Measurements from ENCODE around the gene DGCR8. TPM values are rescaled to one million over a fixed set of nuclear protein-coding genes. Genes with fewer than 3 reads are reported as not detected.

DGCR8 gene
- total RNA-seq, 2 experiments from 2014 or later, result 17.8 to 18.5 TPM

DNA sequence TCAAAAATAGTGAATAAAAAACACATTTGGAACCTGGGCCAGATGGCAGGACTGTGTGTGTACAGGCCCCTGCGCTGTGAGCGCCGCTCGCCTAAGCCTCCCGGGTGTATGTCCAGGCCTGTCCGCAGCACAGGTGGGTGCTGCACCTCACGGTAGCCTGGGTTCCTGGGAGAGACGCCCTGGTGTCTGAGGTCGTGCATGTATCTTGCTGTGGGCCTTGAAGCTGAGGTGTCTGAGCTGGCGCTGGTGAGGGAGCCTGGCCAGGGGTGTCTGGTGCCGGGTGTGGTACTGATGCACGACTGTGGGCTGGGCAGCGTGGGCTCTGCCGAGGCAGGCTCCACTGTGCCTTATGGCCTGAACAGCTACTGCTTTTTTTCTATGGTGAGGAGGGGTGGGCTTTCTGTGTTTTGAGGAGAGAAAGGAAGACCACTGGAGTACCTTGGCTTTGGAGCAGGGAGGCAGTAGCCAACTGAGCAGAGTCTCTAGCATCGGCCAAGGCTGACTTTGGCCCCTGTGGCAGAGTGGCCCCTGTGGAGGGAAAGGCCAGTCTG, 47.4 kb downstream of the DGCR8 start:
- H3K36me3 Mint-ChIP-seq (ENCODE audit: low read depth), result peaks cover 33% of the 10 kb centered on the region
- Histone ChIP-seq H3K27ac (ENCODE audit: low read depth in 1 of 2, low read length in 2 of 2) (peak overlapping the region in 1 of 2 donors; percentile 10), H3K9me3 (ENCODE audit: control insufficient read depth in 1 of 2, insufficient read depth in 1 of 2, low read length in 2 of 2) (no peaks in the 10 kb centered on the region), H3K4me3 (ENCODE audit: low read length) (no peak overlapping the region), H3K4me1 (ENCODE audit: insufficient read depth, low read length) (peaks cover 39% of the 10 kb centered on the region), H3K27me3 (ENCODE audit: control insufficient read depth in 1 of 2, insufficient read depth in 2 of 2, low read length in 2 of 2) (no peaks in the 10 kb centered on the region), H3K36me3 (ENCODE audit: insufficient read depth, low read length) (peaks cover 31% of the 10 kb centered on the region)
- peaks cover 8% of the 10 kb centered on the region for H3K4me1 Mint-ChIP-seq (ENCODE audit: low read depth)
- no peaks in the 10 kb centered on the region for H3K27me3 Mint-ChIP-seq
- intact Hi-C loops (cut with DNase I, micrococcal nuclease), result no loop called here
- no peaks in the 10 kb centered on the region for H3K9me3 Mint-ChIP-seq
- TF ChIP-seq, protein P1, sequence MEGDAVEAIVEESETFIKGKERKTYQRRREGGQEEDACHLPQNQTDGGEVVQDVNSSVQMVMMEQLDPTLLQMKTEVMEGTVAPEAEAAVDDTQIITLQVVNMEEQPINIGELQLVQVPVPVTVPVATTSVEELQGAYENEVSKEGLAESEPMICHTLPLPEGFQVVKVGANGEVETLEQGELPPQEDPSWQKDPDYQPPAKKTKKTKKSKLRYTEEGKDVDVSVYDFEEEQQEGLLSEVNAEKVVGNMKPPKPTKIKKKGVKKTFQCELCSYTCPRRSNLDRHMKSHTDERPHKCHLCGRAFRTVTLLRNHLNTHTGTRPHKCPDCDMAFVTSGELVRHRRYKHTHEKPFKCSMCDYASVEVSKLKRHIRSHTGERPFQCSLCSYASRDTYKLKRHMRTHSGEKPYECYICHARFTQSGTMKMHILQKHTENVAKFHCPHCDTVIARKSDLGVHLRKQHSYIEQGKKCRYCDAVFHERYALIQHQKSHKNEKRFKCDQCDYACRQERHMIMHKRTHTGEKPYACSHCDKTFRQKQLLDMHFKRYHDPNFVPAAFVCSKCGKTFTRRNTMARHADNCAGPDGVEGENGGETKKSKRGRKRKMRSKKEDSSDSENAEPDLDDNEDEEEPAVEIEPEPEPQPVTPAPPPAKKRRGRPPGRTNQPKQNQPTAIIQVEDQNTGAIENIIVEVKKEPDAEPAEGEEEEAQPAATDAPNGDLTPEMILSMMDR (IDR thresholded peaks at IDR 0.05), result no peak
- H3K27ac Mint-ChIP-seq, result peak overlapping the region; percentile 79
- POLR2A ChIA-PET, result no interaction called here
- ATAC-seq (ENCODE audit: poor library complexity) (no peak), DNase-seq (no peak)
- CTCF ChIA-PET, result no interaction called here
- H3K4me3 Mint-ChIP-seq, result no peak overlapping the region

GRCh38 chr22:20127869-20128618, 48.0 kb downstream of the DGCR8 start:
- peak overlapping the region; percentile 79 for H3K27ac Mint-ChIP-seq
- ATAC-seq (ENCODE audit: poor library complexity) (no peak), DNase-seq (no peak)
- Histone ChIP-seq H3K27ac (ENCODE audit: low read depth in 1 of 2, low read length in 2 of 2) (no peak overlapping the region), H3K36me3 (ENCODE audit: insufficient read depth, low read length) (peaks cover 30% of the 10 kb centered on the region), H3K27me3 (ENCODE audit: control insufficient read depth in 1 of 2, insufficient read depth in 2 of 2, low read length in 2 of 2) (no peaks in the 10 kb centered on the region), H3K4me1 (ENCODE audit: insufficient read depth, low read length) (peaks cover 41% of the 10 kb centered on the region), H3K4me3 (ENCODE audit: low read length) (no peak overlapping the region), H3K9me3 (ENCODE audit: control insufficient read depth in 1 of 2, insufficient read depth in 1 of 2, low read length in 2 of 2) (no peaks in the 10 kb centered on the region)
- H3K36me3 Mint-ChIP-seq (ENCODE audit: low read depth), result peaks cover 33% of the 10 kb centered on the region
- intact Hi-C loops (cut with DNase I, micrococcal nuclease), result loop anchor here in 1 of 2 experiments (2.0 kb wide), 1 partner anchor 47 kb away; the partner anchor contains the start of gene DGCR8
- H3K9me3 Mint-ChIP-seq, result no peaks in the 10 kb centered on the region
- ChIA-PET POLR2A (interaction anchor here (1.5 to 1.7 kb wide), 2 partner anchors 10 to 157 kb away, joined by 6 to 11 read pairs; partner anchors contain the start of gene TRMT2A), CTCF (interaction anchor here (1.5 to 2.8 kb wide), 3 partner anchors 10 to 157 kb away, joined by 3 to 22 read pairs (median 8); partner anchors contain the start of genes RANBP1 and TRMT2A)
- H3K4me1 Mint-ChIP-seq (ENCODE audit: low read depth), result peaks cover 13% of the 10 kb centered on the region
- TF ChIP-seq, protein P1 (IDR thresholded peaks at IDR 0.05), result no peak
- no peak overlapping the region for H3K4me3 Mint-ChIP-seq
- no peaks in the 10 kb centered on the region for H3K27me3 Mint-ChIP-seq

DNA sequence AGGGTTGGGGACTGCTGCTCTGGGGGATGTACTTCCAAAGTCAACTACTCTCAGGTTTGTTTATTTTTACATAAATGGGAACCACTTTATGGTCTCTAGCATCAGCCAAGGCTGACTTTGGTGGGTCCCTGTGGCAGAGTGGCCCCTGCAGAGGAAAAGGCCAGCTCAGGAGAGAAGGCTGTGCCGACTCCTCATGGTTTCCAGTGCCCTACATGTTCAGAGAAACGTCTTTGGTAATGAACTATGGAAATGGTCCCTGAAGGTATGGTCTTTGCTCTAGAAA, 48.5 kb downstream of the DGCR8 start:
- peaks cover 18% of the 10 kb centered on the region for H3K4me1 Mint-ChIP-seq (ENCODE audit: low read depth)
- ATAC-seq (ENCODE audit: poor library complexity) (no peak), DNase-seq (no peak)
- peaks cover 43% of the 10 kb centered on the region for H3K4me1 ChIP-seq (ENCODE audit: insufficient read depth, low read length)
- intact Hi-C loops (cut with DNase I, micrococcal nuclease), result loop anchor here in 1 of 2 experiments (2.0 kb wide), 1 partner anchor 48 kb away; the partner anchor contains the start of gene DGCR8
- peak overlapping the region in 1 of 2 donors; percentile 44 for H3K27ac ChIP-seq (ENCODE audit: low read depth in 1 of 2, low read length in 2 of 2)
- TF ChIP-seq, protein P1 (IDR thresholded peaks at IDR 0.05), result no peak
- ChIA-PET CTCF (interaction anchor here (1.5 to 2.8 kb wide), 3 partner anchors 11 to 158 kb away, joined by 3 to 22 read pairs (median 8); partner anchors contain the start of genes RANBP1 and TRMT2A), POLR2A (interaction anchor here (1.5 to 1.7 kb wide), 2 partner anchors 11 to 158 kb away, joined by 6 to 11 read pairs; partner anchors contain the start of gene TRMT2A)
- H3K4me3 ChIP-seq (ENCODE audit: low read length), result no peak overlapping the region
- peaks cover 32% of the 10 kb centered on the region for H3K36me3 Mint-ChIP-seq (ENCODE audit: low read depth)
- no peaks in the 10 kb centered on the region for H3K9me3 Mint-ChIP-seq
- no peaks in the 10 kb centered on the region for H3K27me3 ChIP-seq (ENCODE audit: control insufficient read depth in 1 of 2, insufficient read depth in 2 of 2, low read length in 2 of 2)
- H3K27ac Mint-ChIP-seq, result peak overlapping the region; percentile 79
- H3K9me3 ChIP-seq (ENCODE audit: control insufficient read depth in 1 of 2, insufficient read depth in 1 of 2, low read length in 2 of 2), result no peaks in the 10 kb centered on the region
- H3K27me3 Mint-ChIP-seq, result no peaks in the 10 kb centered on the region
- H3K36me3 ChIP-seq (ENCODE audit: insufficient read depth, low read length), result peaks cover 30% of the 10 kb centered on the region
- peak overlapping the region; percentile 85 for H3K4me3 Mint-ChIP-seq

Measured in CD4-positive, alpha-beta T cell (primary cell).